PC-3 (cell line): ENCODE data around the gene OR10K1. TPM values are rescaled to one million over a fixed set of nuclear protein-coding genes. Genes with fewer than 3 reads are reported as not detected.

Experiments used
- ATAC-seq: fragments of 200-7000 bp; cut with Tn5 transposase; 2 replicates; pipeline ENCODE4 v1.9.1; 2020; ENCODE audit warnings: mild to moderate bottlenecking, moderate library complexity
- BruUV-seq: library from RNA; stranded (reverse); fragments of 400-500 nt; replicated peaks from 2 replicates; lab custom pipeline; 2021; lab: Mats Ljungman, UMichigan
- CTCF ChIA-PET: fragments of 300-600 bp; sonication (Branson Sonifier 250); formaldehyde crosslinking; loops from one replicate; lab custom pipeline; 2022; ENCODE audit warnings: antibody characterized with exemption; lab: Charles Lee
- POLR2A ChIA-PET: fragments of 300-600 bp; sonication (Branson Sonifier 250); formaldehyde crosslinking; loops from one replicate; lab custom pipeline; 2022; ENCODE audit warnings: antibody characterized with exemption; ENCODE audit not compliant: unreplicated experiment; lab: Charles Lee
- DNase-seq: peaks from one replicate; pipeline ENCODE4 v3.0.0-alpha.2; 2015
- H2AFZ ChIP-seq: fragments of 300-600 bp; sonication (generic); 2 replicates; pipeline ENCODE4 v1.6.0; 2016; ENCODE audit warnings: antibody characterized with exemption, low read length
- H3F3A ChIP-seq: fragments of 300-600 bp; sonication (generic); one replicate; pipeline ENCODE4 v1.6.0; 2017; ENCODE audit warnings: antibody characterized with exemption, low read length, control low read depth, mild to moderate bottlenecking; ENCODE audit not compliant: unreplicated experiment
- H3K27ac ChIP-seq: fragments of 300-600 bp; sonication (generic); 2 replicates; pipeline ENCODE4 v1.5.1; 2016; ENCODE audit warnings: mild to moderate bottlenecking, low read length
- H3K27me3 ChIP-seq: fragments of 300-600 bp; sonication (generic); 2 replicates; pipeline ENCODE4 v1.6.1; 2016; ENCODE audit warnings: low read length, mixed read lengths
- H3K36me3 ChIP-seq: fragments of 300-600 bp; sonication (generic); 2 replicates; pipeline ENCODE4 v1.6.1; 2016; ENCODE audit warnings: low read depth, mixed run types, low read length, mixed read lengths
- H3K4me1 ChIP-seq: fragments of 300-600 bp; sonication (generic); 2 replicates; pipeline ENCODE4 v1.5.1; 2016; ENCODE audit warnings: low read length; ENCODE audit not compliant: insufficient read depth
- H3K4me2 ChIP-seq: fragments of 300-600 bp; sonication (generic); 2 replicates; pipeline ENCODE4 v1.6.0; 2016; ENCODE audit warnings: low read length
- H3K4me3 ChIP-seq: fragments of 300-600 bp; sonication (generic); 2 replicates; pipeline ENCODE4 v1.5.1; 2016; ENCODE audit warnings: mild to moderate bottlenecking, low read length, mixed read lengths
- H3K79me2 ChIP-seq: fragments of 300-600 bp; sonication (generic); 2 replicates; pipeline ENCODE4 v1.6.1; 2017; ENCODE audit warnings: low read length, mixed read lengths
- H3K9ac ChIP-seq: fragments of 300-600 bp; sonication (generic); 2 replicates; pipeline ENCODE4 v1.6.0; 2016; ENCODE audit warnings: mild to moderate bottlenecking, low read length
- H3K9me2 ChIP-seq: fragments of 300-600 bp; sonication (generic); replicated peaks from 2 replicates; pipeline ENCODE4 v1.6.1; 2016; ENCODE audit warnings: mixed run types, low read length, mixed read lengths
- H3K9me3 ChIP-seq: fragments of 300-600 bp; sonication (generic); 2 replicates; pipeline ENCODE4 v1.6.1; 2016; ENCODE audit warnings: low read length, mixed read lengths
- H4K20me1 ChIP-seq: fragments of 300-600 bp; sonication (generic); 2 replicates; pipeline ENCODE4 v1.6.1; 2016; ENCODE audit warnings: low read length, mixed read lengths
- CTCF ChIP-seq: fragments of 300-600 bp; sonication (generic); conservative IDR thresholded peaks from 2 replicates; pipeline ENCODE4 v1.5.1; 2017; ENCODE audit warnings: antibody characterized with exemption, low read depth, mild to moderate bottlenecking, low read length
- EZH2 ChIP-seq: fragments of 300-600 bp; sonication (generic); IDR thresholded peaks from one replicate; pipeline ENCODE4 v1.6.1; 2017; ENCODE audit warnings: antibody characterized with exemption, mild to moderate bottlenecking, low read length; ENCODE audit not compliant: unreplicated experiment
- EZH2phosphoT487 ChIP-seq: fragments of 300-600 bp; sonication (generic); IDR thresholded peaks from 2 replicates; pipeline ENCODE4 v1.6.1; 2018; ENCODE audit warnings: mild to moderate bottlenecking, antibody characterized with exemption, low read length, borderline replicate concordance
- intact Hi-C: fragments of 100-400 bp; cut with micrococcal nuclease; formaldehyde crosslinking; loops from 2 replicates; pipeline ENCODE4 v1.9.0; 2023
- total RNA-seq: library from RNA; depleted of rRNA; stranded (reverse); fragments of >200 nt; gene quantifications from 2 replicates; pipeline ENCODE4 v1.2.3, GENCODE V29; 2014

OR10K1 gene
- total RNA-seq, 1 experiment from 2014 or later = not detected

DNA sequence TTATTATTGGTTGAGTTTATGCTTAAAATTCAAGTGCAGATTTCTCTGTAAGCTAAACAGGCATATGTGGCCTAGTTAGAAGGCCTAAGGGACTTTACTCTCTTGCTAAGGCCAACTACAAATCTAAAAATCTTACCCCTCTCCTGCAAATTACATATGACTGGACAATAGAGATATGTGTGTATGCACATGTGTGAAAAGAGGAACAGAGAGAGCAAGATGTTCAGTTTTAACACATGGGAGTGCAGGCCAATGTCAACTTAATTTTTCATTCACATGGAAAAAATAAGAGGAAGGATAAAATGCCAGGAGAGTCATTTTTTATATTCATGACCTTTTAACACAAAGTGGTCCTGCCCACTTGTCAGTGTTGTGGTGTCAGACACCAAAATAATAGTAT lies 44.0 kb upstream of the OR10K1 start:
- DNase-seq = no peak
- no peaks in the 10 kb centered on the region for H3F3A ChIP-seq
- no peak overlapping the region for H3K27ac ChIP-seq
- no peaks in the 10 kb centered on the region for H4K20me1 ChIP-seq
- H3K4me1 ChIP-seq = no peaks in the 10 kb centered on the region
- no TSS peak for BruUV-seq
- H3K36me3 ChIP-seq = no peaks in the 10 kb centered on the region
- POLR2A ChIA-PET = no interaction called here
- H3K79me2 ChIP-seq = no peaks in the 10 kb centered on the region
- intact Hi-C loops = no loop called here
- H2AFZ ChIP-seq = no peak overlapping the region
- no peaks in the 10 kb centered on the region for H3K27me3 ChIP-seq
- H3K4me2 ChIP-seq = no peak overlapping the region
- H3K9me2 ChIP-seq = no peaks in the 10 kb centered on the region
- H3K9ac ChIP-seq = no peak overlapping the region
- no peaks in the 10 kb centered on the region for H3K9me3 ChIP-seq
- TF ChIP-seq EZH2 (no peak), EZH2phosphoT487 (no peak), CTCF (no peak)
- CTCF ChIA-PET = no interaction called here
- no peak for ATAC-seq
- H3K4me3 ChIP-seq = no peak overlapping the region

- H3K9me3 ChIP-seq = no peaks in the 10 kb centered on the region
- no peak for TF ChIP-seq EZH2phosphoT487
- H3K27me3 ChIP-seq = no peaks in the 10 kb centered on the region
- no peak overlapping the region for H3K4me2 ChIP-seq
- no peaks in the 10 kb centered on the region for H4K20me1 ChIP-seq
- no peaks in the 10 kb centered on the region for H3F3A ChIP-seq
- no peak overlapping the region for H3K9ac ChIP-seq
- H3K9me2 ChIP-seq = no peaks in the 10 kb centered on the region
- no peak overlapping the region for H2AFZ ChIP-seq
- POLR2A ChIA-PET = no interaction called here
- no peak for DNase-seq
- no peaks in the 10 kb centered on the region for H3K36me3 ChIP-seq
- H3K27ac ChIP-seq = no peak overlapping the region
- no peaks in the 10 kb centered on the region for H3K79me2 ChIP-seq
- no TSS peak for BruUV-seq
- intact Hi-C loops = no loop called here
- H3K4me3 ChIP-seq = no peak overlapping the region
- no peak for ATAC-seq
- no peaks in the 10 kb centered on the region for H3K4me1 ChIP-seq
- CTCF ChIA-PET = no interaction called here
These were observed 39.4 kb upstream of the OR10K1 start for GRCh38 chr1:158422212-158422611.

DNA sequence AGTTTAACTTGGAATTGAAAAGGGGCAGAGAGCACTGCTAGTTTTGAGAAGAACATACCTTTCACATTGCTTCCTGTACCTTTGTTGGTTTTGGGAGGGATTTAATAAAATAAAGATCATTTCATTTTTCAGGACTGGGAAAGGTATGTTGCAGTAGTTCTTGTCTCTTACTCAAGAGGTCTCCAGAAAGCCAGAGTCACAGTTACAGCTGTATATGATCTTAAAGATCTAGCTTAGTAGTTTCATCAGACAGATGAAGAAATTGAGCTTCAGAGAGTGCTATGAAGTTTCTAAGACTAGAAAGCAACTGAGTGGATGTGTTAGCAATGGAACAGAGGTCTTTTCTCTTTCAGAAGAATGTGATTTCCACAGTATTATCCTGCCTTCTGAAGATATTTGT lies 36.6 kb upstream of the OR10K1 start:
- intact Hi-C loops = no loop called here
- Histone ChIP-seq H3K27me3 (no peaks in the 10 kb centered on the region), H3K4me3 (no peak overlapping the region), H3K9ac (no peak overlapping the region), H3K9me3 (no peaks in the 10 kb centered on the region), H4K20me1 (no peaks in the 10 kb centered on the region), H3K4me1 (no peaks in the 10 kb centered on the region), H3K79me2 (no peaks in the 10 kb centered on the region), H3K27ac (no peak overlapping the region), H3F3A (no peaks in the 10 kb centered on the region), H3K9me2 (no peaks in the 10 kb centered on the region), H3K4me2 (no peak overlapping the region), H2AFZ (no peak overlapping the region), H3K36me3 (no peaks in the 10 kb centered on the region)
- DNase-seq = no peak
- ATAC-seq = no peak
- no TSS peak for BruUV-seq
- POLR2A ChIA-PET = no interaction called here
- CTCF ChIA-PET = no interaction called here
- TF ChIP-seq EZH2phosphoT487 (no peak), CTCF (no peak), EZH2 (no peak)
